Stomach (tissue), 4 donors: ENCODE results near the gene RASSF5.

ENCODE experiments used
- EP300 ChIP-seq: sonication (generic); formaldehyde crosslinking; IDR thresholded peaks from one replicate; pipeline ENCODE4 v1.6.1; 2017; ENCODE audit warnings: antibody characterized with exemption
- POLR2A ChIP-seq, 4 donors: fragments of 450-650 bp; IDR thresholded peaks; one replicate each; pipeline ENCODE4 v1.6.1; 2016; ENCODE audit warnings: antibody characterized with exemption in 4 of 4, control low read depth in 2 of 4, mild to moderate bottlenecking in 1 of 4, moderate library complexity in 1 of 4
- TF ChIP-seq, protein P1 (sequence below), 7 experiments: fragments of 450-650 bp in 4 of 7; fragments of 200-600 bp in 3 of 7; sonication (generic) in 3 of 7; IDR thresholded peaks; one replicate each; pipeline ENCODE4 v1.5.1; 2016 to 2019; ENCODE audit warnings: antibody characterized with exemption in 7 of 7, control low read depth in 2 of 7, mild to moderate bottlenecking in 1 of 7

DNA sequence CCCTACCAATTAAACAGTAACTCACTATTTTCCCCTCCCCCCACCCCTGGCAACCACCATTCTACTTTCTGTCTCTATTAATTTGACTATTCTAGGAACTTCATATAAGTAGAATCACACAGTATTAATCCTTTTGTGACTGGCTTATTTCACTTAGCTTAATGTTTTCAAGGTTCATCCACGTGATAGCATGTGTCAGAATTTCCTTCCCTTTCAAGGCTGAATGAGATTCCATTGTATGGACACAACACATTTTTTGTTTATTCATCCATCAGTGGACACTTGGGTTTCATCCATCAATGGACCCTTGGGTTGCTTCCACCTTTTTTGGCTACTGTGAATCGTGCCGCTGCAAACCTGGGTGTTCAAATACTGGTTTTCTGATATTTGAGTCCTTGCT is 63.2 kb downstream of the RASSF5 start:
- TF ChIP-seq, protein P1, sequence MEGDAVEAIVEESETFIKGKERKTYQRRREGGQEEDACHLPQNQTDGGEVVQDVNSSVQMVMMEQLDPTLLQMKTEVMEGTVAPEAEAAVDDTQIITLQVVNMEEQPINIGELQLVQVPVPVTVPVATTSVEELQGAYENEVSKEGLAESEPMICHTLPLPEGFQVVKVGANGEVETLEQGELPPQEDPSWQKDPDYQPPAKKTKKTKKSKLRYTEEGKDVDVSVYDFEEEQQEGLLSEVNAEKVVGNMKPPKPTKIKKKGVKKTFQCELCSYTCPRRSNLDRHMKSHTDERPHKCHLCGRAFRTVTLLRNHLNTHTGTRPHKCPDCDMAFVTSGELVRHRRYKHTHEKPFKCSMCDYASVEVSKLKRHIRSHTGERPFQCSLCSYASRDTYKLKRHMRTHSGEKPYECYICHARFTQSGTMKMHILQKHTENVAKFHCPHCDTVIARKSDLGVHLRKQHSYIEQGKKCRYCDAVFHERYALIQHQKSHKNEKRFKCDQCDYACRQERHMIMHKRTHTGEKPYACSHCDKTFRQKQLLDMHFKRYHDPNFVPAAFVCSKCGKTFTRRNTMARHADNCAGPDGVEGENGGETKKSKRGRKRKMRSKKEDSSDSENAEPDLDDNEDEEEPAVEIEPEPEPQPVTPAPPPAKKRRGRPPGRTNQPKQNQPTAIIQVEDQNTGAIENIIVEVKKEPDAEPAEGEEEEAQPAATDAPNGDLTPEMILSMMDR (IDR thresholded peaks at IDR 0.05), result no peak
- no peak for TF ChIP-seq EP300
- TF ChIP-seq POLR2A (IDR thresholded peaks at IDR 0.05), result no peak
